ENCODE measurements around the gene UBE2V1.

UBE2V1 gene

GRCh38 chr20:50048420-50049166 is 64.4 kb downstream of the UBE2V1 start:
- TF ChIP-seq CTCF (conservative IDR thresholded peaks at IDR 0.05; ENCODE audit: low read depth, low read length) = no peak
- no peak for DNase-seq (ENCODE audit: low read depth)
- H3K4me3 ChIP-seq (ENCODE audit: low read depth, low read length) = no peak overlapping the region

GRCh38 chr20:50044353-50044960 is 68.5 kb downstream of the UBE2V1 start:
- H3K4me3 ChIP-seq (ENCODE audit: low read depth, low read length) = no peak overlapping the region
- TF ChIP-seq CTCF (conservative IDR thresholded peaks at IDR 0.05; ENCODE audit: low read depth, low read length) = no peak
- no peak for DNase-seq (ENCODE audit: low read depth)

- DNase-seq (ENCODE audit: low read depth) = no peak
- no peak for TF ChIP-seq CTCF (conservative IDR thresholded peaks at IDR 0.05; ENCODE audit: low read depth, low read length)
- H3K4me3 ChIP-seq (ENCODE audit: low read depth, low read length) = no peak overlapping the region
Observed at GRCh38 chr20:50043573-50044352, 69.2 kb downstream of the UBE2V1 start.

- H3K4me3 ChIP-seq (ENCODE audit: low read depth, low read length) = no peak overlapping the region
- DNase-seq (ENCODE audit: low read depth) = no peak
- no peak for TF ChIP-seq CTCF (conservative IDR thresholded peaks at IDR 0.05; ENCODE audit: low read depth, low read length)
Observed at GRCh38 chr20:50042370-50043313, 70.3 kb downstream of the UBE2V1 start.

- no peak for DNase-seq (ENCODE audit: low read depth)
- TF ChIP-seq CTCF (conservative IDR thresholded peaks at IDR 0.05; ENCODE audit: low read depth, low read length) = no peak
- H3K4me3 ChIP-seq (ENCODE audit: low read depth, low read length) = no peak overlapping the region
Observed at GRCh38 chr20:50041246-50041873, 71.6 kb downstream of the UBE2V1 start.

All from choroid plexus epithelial cell (primary cell).